ENCODE measurements around the gene ATXN1. TPM values are rescaled to one million over a fixed set of nuclear protein-coding genes. Genes with fewer than 3 reads are reported as not detected.

The ATXN1 gene
- total RNA-seq, 1 donor from 2014 or later: 71.2 TPM

GRCh38 chr6:16450285-16450684 lies 311.0 kb downstream of the ATXN1 start:
- H3K9me3 ChIP-seq: no peaks in the 10 kb centered on the region
- H3K27ac ChIP-seq: no peak overlapping the region
- intact Hi-C loops (cut with DNase I): no loop called here
- ATAC-seq (no peak), DNase-seq (no peak)
- no peaks in the 10 kb centered on the region for H3K4me1 ChIP-seq
- no peak overlapping the region for H3K4me3 ChIP-seq
- no peaks in the 10 kb centered on the region for H3K27me3 ChIP-seq
- H3K36me3 ChIP-seq: no peaks in the 10 kb centered on the region
- no peak for TF ChIP-seq CTCF (IDR thresholded peaks at IDR 0.05)

- no peaks in the 10 kb centered on the region for H3K36me3 ChIP-seq
These were observed 315.0 kb downstream of the ATXN1 start for GRCh38 chr6:16446273-16446672.

GRCh38 chr6:16442031-16442430 lies 319.2 kb downstream of the ATXN1 start:
- intact Hi-C loops (cut with DNase I): no loop called here
- H3K9me3 ChIP-seq: no peaks in the 10 kb centered on the region

More at GRCh38 chr6:16446273-16446672, 315.0 kb downstream of the ATXN1 start:
- H3K4me1 ChIP-seq: no peaks in the 10 kb centered on the region
- no peak overlapping the region for H3K27ac ChIP-seq
- H3K9me3 ChIP-seq: no peaks in the 10 kb centered on the region
- no peaks in the 10 kb centered on the region for H3K27me3 ChIP-seq
- no peak for ATAC-seq
- DNase-seq: no peak
- TF ChIP-seq CTCF (IDR thresholded peaks at IDR 0.05): no peak
- H3K4me3 ChIP-seq: no peak overlapping the region
- intact Hi-C loops (cut with DNase I): no loop called here

GRCh38 chr6:16441262-16441661 lies 320.0 kb downstream of the ATXN1 start:
- Histone ChIP-seq H3K4me1 (peaks cover 7% of the 10 kb centered on the region), H3K36me3 (no peaks in the 10 kb centered on the region), H3K4me3 (no peak overlapping the region), H3K9me3 (no peaks in the 10 kb centered on the region), H3K27me3 (no peaks in the 10 kb centered on the region), H3K27ac (no peak overlapping the region)
- intact Hi-C loops (cut with DNase I): no loop called here
- DNase-seq (no peak), ATAC-seq (no peak)
- TF ChIP-seq CTCF (IDR thresholded peaks at IDR 0.05): no peak

More at GRCh38 chr6:16442031-16442430, 319.2 kb downstream of the ATXN1 start:
- no peak for DNase-seq
- Histone ChIP-seq H3K4me1 (peaks cover 7% of the 10 kb centered on the region), H3K27me3 (no peaks in the 10 kb centered on the region), H3K36me3 (no peaks in the 10 kb centered on the region), H3K27ac (no peak overlapping the region), H3K4me3 (no peak overlapping the region)
- no peak for TF ChIP-seq CTCF (IDR thresholded peaks at IDR 0.05)
- ATAC-seq: no peak

GRCh38 chr6:16440636-16441212 lies 320.5 kb downstream of the ATXN1 start:
- Histone ChIP-seq H3K4me1 (peaks cover 7% of the 10 kb centered on the region), H3K9me3 (no peaks in the 10 kb centered on the region), H3K4me3 (no peak overlapping the region), H3K27me3 (no peaks in the 10 kb centered on the region), H3K27ac (no peak overlapping the region), H3K36me3 (no peaks in the 10 kb centered on the region)
- DNase-seq (no peak), ATAC-seq (no peak)
- TF ChIP-seq CTCF (IDR thresholded peaks at IDR 0.05): no peak
- intact Hi-C loops (cut with DNase I): no loop called here

Measured in upper lobe of right lung (tissue), 1 donor.